SK-N-MC (cell line): ENCODE data around the gene HBG2.

Source experiments
- DNase-seq: peaks from one replicate; pipeline ENCODE4 v3.0.0-alpha.2; 2011; ENCODE audit warnings: low read depth, low spot score
- H3K27ac ChIP-seq: fragments of 200-600 bp; sonication (generic); 2 replicates; pipeline ENCODE4 v1.5.1; 2016; ENCODE audit warnings: mixed run types
- H3K36me3 ChIP-seq: fragments of 200-600 bp; sonication (generic); 2 replicates; pipeline ENCODE4 v1.6.1; 2017; ENCODE audit warnings: antibody characterized with exemption, low read length, mixed read lengths; ENCODE audit not compliant: insufficient read depth
- H3K4me3 ChIP-seq: fragments of 200-600 bp; sonication (generic); 2 replicates; pipeline ENCODE4 v1.5.1; 2016
- H3K9ac ChIP-seq: fragments of 200-600 bp; sonication (generic); 2 replicates; pipeline ENCODE4 v1.8.0; 2017; ENCODE audit warnings: mixed run types, mixed read lengths; ENCODE audit not compliant: insufficient read length
- H3K9me3 ChIP-seq: fragments of 200-600 bp; sonication (generic); 2 replicates; pipeline ENCODE4 v1.6.1; 2017; ENCODE audit warnings: low read depth, mild to moderate bottlenecking, antibody characterized with exemption, low read length, moderate library complexity, mixed read lengths
- EZH2 ChIP-seq: fragments of 200-600 bp; sonication (generic); IDR thresholded peaks from one replicate; pipeline ENCODE4 v1.6.1; 2017; ENCODE audit warnings: antibody characterized with exemption
- FOXP2 ChIP-seq: optimal IDR thresholded peaks from 2 replicates; pipeline ENCODE3; 2011; ENCODE audit warnings: mild to moderate bottlenecking, moderate library complexity; ENCODE audit not compliant: insufficient read depth; ENCODE audit errors: extremely low read length, control extremely low read depth
- POLR2AphosphoS5 ChIP-seq: IDR thresholded peaks from 2 replicates; pipeline ENCODE4 v1.6.1; 2012; ENCODE audit warnings: mild to moderate bottlenecking, low read depth, low read length, borderline replicate concordance

Gene HBG2

GRCh38 chr11:5276697-5277096, 22.1 kb upstream of the HBG2 start:
- H3K36me3 ChIP-seq, result no peaks in the 10 kb centered on the region
- DNase-seq, result no peak
- H3K4me3 ChIP-seq, result no peak overlapping the region
- H3K27ac ChIP-seq, result no peak overlapping the region
- TF ChIP-seq EZH2 (no peak), POLR2AphosphoS5 (no peak), FOXP2 (no peak)
- H3K9me3 ChIP-seq, result no peaks in the 10 kb centered on the region
- no peak overlapping the region for H3K9ac ChIP-seq

- no peaks in the 10 kb centered on the region for H3K36me3 ChIP-seq
- no peak overlapping the region for H3K27ac ChIP-seq
- TF ChIP-seq EZH2 (no peak), POLR2AphosphoS5 (no peak), FOXP2 (no peak)
- no peak for DNase-seq
- H3K4me3 ChIP-seq, result no peak overlapping the region
- H3K9ac ChIP-seq, result no peak overlapping the region
- H3K9me3 ChIP-seq, result no peaks in the 10 kb centered on the region
Measured at GRCh38 chr11:5275369-5276110, 21.0 kb upstream of the HBG2 start.

- no peak for DNase-seq
- no peak overlapping the region for H3K27ac ChIP-seq
- H3K9ac ChIP-seq, result no peak overlapping the region
- H3K4me3 ChIP-seq, result no peak overlapping the region
- no peak for TF ChIP-seq EZH2
- no peak for TF ChIP-seq FOXP2
- no peak for TF ChIP-seq POLR2AphosphoS5
- H3K9me3 ChIP-seq, result no peaks in the 10 kb centered on the region
- H3K36me3 ChIP-seq, result no peaks in the 10 kb centered on the region
Measured at GRCh38 chr11:5274395-5274794, 19.8 kb upstream of the HBG2 start.

GRCh38 chr11:5272395-5273017, 17.9 kb upstream of the HBG2 start:
- no peak overlapping the region for H3K9ac ChIP-seq

GRCh38 chr11:5269715-5270147, 15.2 kb upstream of the HBG2 start, which contains the start of gene HBE1:
Gene HBE1 (minus strand): TSS chr11:5269945. CDS start chr11:5269890, 55 bp downstream.
- H3K36me3 ChIP-seq, result no peaks in the 10 kb centered on the region
- no peak for DNase-seq
- no peak within 1 kb of the TSS for H3K4me3 ChIP-seq
- H3K9ac ChIP-seq, result no peak within 1 kb of the TSS
- H3K27ac ChIP-seq, result no peak within 1 kb of the TSS
- no peaks in the 10 kb centered on the region for H3K9me3 ChIP-seq
- TF ChIP-seq POLR2AphosphoS5, result no peak
- no peak for TF ChIP-seq EZH2
- no peak for TF ChIP-seq FOXP2

More at GRCh38 chr11:5272395-5273017, 17.9 kb upstream of the HBG2 start:
- Histone ChIP-seq H3K27ac (no peak overlapping the region), H3K4me3 (no peak overlapping the region), H3K9me3 (no peaks in the 10 kb centered on the region), H3K36me3 (no peaks in the 10 kb centered on the region)
- DNase-seq, result no peak
- no peak for TF ChIP-seq EZH2
- no peak for TF ChIP-seq POLR2AphosphoS5
- no peak for TF ChIP-seq FOXP2

GRCh38 chr11:5267033-5267563, 12.5 kb upstream of the HBG2 start:
- TF ChIP-seq FOXP2 (no peak), POLR2AphosphoS5 (no peak), EZH2 (no peak)
- Histone ChIP-seq H3K36me3 (no peaks in the 10 kb centered on the region), H3K27ac (no peak overlapping the region), H3K9me3 (no peaks in the 10 kb centered on the region), H3K9ac (no peak overlapping the region), H3K4me3 (no peak overlapping the region)
- DNase-seq, result no peak

- DNase-seq, result no peak
- H3K4me3 ChIP-seq, result no peak overlapping the region
- H3K9ac ChIP-seq, result no peak overlapping the region
- TF ChIP-seq EZH2 (no peak), FOXP2 (no peak)
- no peaks in the 10 kb centered on the region for H3K36me3 ChIP-seq
- no peak overlapping the region for H3K27ac ChIP-seq
- no peaks in the 10 kb centered on the region for H3K9me3 ChIP-seq
Measured at GRCh38 chr11:5266609-5267008, 12.0 kb upstream of the HBG2 start.

GRCh38 chr11:5265832-5266231, 11.3 kb upstream of the HBG2 start:
- Histone ChIP-seq H3K36me3 (no peaks in the 10 kb centered on the region), H3K27ac (no peak overlapping the region), H3K4me3 (no peak overlapping the region), H3K9me3 (no peaks in the 10 kb centered on the region), H3K9ac (no peak overlapping the region)
- DNase-seq, result no peak
- TF ChIP-seq POLR2AphosphoS5 (no peak), FOXP2 (no peak), EZH2 (no peak)
